Globus pallidus (tissue), 1 donor: ENCODE data around the gene FAM83D.
"Not testable (repeated sequence)": the region's sequence is repeated elsewhere in the genome, so short reads cannot be mapped to it uniquely, and the experiment has no call there.

Experiments
- DNase-seq: peaks from one replicate; pipeline ENCODE4 v3.0.0-alpha.2; 2015; ENCODE audit warnings: low spot score

Gene FAM83D

DNA sequence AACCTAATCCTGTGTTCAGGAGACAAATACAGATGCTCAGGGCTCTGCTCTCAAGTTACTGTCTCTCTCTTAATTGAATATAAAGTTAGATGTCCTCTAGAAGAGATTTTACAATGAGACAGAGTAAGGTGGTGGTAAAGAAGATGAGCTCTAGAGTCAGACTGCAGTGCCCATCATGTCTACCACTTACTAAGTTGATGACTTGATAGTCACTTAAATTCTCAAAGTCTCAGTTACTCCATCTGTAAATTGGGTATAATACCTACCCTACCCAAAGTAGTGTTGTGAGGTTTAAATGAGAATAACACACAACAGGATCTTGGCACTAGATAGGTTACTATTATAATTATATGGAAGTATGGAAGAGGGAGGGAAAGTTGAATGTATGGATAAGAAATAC is 37.5 kb downstream of the FAM83D start:
- DNase-seq = no peak

DNA sequence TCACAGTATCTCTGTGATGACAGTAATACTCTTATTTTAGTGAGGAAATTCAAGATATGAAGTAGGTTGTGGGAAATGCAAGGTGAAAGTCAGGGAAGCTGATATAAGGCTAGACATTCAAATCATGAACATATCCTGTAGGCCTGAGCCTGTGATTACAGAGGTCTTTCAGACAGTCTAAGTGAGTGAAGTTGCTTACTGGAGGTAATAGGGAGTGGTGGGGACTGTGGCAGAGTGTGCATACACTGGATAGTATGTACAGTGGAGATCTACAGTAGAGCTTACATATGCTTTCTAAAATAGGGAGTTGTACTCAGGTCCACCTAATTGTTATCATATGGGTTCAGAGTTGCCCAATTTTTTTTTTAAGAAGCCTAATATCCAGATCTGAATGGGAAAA is 39.0 kb downstream of the FAM83D start:
- no peak for DNase-seq

DNA sequence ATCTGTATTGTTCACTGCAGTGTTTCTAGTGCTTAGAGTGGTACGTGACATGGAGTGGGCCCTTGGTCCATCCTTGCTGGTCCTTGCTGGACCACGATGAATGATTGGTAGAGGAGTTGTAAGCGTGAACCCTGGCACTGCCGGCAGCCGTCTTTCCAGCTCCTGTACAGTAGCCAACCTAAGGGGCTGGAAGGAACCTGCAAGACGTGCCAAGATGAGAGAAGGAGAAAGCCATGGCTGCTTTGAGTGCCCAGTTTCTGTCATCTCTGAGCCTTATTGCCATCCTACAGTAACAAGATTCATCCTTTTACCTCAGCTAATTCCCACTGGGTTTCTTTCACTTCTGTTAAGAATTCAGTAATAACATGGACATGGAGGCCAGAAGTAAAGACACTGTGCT is 41.9 kb downstream of the FAM83D start:
- DNase-seq = no peak

DNA sequence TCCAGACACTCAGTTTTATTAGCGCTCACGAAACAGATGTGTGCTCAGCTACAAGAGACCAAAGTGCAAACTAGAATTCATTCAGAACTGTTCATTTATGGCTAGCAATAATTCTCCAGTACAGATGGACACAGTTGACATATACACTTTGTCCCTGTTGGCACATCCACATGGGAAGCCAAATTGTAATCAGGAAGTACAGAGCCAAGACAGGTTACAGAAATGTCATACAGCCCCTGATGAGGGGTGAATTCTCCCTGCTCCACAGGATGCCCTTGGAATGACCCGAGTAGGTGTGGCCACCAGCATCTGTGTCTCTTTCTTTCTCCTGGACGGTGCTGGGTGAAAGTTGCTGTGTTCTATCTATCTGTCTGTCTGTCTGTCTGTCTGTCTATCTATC is 43.5 kb downstream of the FAM83D start:
- no peak for DNase-seq

DNA sequence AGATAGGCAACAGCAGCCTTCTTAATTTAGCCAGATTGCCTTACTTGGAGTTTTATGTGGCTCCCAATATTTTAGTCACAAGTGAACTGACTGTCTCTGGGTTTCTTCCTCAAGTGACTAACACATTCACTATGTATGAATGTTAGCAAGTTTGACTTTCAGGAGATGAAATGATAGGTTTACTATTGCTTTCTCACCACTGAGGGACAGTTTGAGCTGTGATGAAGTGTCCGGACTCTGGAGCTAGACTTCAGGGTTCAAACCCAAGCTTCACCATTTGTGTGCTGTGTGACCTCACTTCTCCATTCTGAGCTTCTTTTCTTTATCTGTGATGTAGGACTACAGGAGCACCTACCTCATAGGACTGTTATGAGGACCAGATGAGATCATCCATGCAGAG is 44.1 kb downstream of the FAM83D start:
- no peak for DNase-seq

DNA sequence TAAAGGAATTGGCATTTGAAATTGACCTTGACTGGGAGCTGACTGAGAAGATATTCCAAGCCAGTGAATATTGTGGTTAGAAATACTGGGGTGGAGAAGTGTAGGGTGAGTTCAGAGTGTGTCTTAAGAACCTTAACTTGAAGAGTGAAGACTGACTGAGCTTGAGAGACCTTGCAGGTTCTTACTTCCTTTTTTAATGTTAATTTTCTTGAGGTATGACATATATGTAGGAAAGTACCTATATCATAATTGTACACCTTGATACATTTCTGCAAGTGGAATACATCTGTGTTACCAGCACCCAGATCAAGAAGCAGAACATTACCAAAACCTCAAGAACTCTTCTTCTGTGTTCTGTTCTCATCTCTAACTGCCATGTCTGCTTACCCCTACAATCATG is 46.9 kb downstream of the FAM83D start:
- no peak for DNase-seq

DNA sequence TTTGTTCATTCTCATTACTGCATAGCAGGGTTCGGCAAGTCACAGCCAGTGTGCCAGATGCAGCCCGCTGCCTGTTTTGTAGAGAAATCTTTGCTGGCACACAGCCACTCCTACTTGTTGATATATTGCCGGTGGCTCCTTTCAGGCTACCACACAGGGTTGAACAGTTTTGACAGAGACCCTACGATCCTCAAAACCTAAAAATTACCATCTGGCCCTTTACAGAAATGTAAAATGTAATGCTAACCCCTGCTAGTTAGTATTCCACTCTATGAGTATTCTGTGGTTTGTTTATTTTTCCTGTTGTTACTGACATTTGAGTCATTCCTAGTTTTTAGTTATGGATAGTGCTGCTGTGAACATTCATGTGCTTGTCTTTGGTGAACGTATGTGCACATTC is 47.4 kb downstream of the FAM83D start:
- peak; percentile 16 for DNase-seq

DNA sequence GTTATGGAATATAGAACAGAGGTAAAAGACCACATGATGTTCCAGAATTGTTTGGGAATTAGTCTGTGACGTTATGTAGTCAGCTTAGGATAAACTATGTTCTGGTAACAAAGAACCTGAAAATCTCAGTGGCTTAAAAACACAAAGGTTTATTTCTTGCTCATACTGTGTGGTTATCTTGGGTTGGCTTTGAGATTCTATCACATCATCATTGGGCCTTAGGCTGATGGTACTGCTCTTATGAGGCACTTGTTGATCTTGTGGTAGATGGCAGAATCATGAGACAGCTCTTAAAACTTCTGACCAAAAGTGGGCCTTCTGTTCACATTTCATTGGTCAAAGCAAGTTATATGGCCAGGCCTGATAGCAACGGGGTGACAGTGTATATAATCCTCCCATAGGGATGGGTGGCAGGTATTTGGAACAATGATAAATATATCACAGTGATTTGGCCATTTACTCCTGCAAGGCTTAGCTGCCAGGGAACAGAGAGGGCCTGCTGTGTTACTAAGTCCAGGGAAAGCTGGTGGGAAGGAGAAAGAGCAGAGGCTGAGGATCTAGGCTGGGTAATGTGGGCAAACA is 49.4 kb downstream of the FAM83D start:
- no peak for DNase-seq

DNA sequence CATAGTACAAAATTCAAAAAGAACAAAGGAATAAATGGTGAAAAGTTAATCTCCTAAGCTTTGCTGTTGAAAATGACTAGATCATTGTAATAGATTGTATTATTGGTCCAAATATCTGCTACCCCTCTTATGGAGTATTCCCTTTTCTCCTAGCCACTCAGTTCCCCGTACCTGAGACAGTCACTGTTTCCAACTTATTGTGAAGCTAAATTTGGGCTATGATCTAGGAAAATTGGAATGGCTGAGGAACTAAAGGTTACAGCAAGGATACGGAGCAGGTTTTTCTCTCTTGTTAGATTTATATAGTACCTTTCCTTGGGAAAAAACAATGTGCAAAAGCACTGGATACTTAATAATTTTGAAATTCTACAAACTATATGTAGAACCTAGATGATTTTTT is 53.2 kb downstream of the FAM83D start:
- DNase-seq = no peak

DNA sequence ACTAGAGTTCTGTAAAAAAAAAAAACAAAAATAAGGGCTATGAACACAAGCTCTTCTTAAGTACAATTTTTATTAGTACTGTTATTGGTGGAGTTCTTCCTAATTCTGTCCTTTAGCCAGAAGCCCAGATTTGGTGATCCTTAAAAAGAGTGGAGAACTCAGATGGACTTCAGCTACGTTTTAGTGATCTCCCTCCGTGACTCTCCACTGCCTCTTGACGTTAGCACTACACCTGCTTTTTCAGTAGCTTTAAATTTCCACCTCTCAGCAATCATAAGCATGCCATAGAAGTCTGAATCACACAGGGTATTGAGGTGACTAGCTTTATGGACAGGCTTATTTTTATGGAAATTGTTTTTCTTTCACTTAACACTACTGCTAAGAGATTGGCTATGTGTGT is 53.6 kb downstream of the FAM83D start:
- DNase-seq = no peak

DNA sequence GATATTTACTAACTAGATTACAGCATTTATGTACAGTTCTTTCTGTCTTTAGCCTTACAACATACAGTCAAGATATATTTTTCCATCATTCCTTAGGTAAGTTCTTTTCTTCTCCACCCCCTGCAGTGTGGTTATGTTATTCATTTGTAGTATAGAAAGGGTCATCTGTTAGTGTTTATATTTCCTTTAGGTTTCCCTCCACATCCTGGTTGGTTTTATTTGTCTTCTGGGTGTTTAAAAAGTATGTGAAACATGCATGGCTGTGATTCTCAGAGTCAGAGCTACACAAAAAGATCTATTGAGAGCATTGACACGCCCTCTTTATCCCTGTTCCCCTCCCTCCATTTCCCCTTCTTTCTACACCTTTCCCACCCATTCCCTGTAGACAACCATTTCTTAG is 56.1 kb downstream of the FAM83D start:
- no peak for DNase-seq

DNA sequence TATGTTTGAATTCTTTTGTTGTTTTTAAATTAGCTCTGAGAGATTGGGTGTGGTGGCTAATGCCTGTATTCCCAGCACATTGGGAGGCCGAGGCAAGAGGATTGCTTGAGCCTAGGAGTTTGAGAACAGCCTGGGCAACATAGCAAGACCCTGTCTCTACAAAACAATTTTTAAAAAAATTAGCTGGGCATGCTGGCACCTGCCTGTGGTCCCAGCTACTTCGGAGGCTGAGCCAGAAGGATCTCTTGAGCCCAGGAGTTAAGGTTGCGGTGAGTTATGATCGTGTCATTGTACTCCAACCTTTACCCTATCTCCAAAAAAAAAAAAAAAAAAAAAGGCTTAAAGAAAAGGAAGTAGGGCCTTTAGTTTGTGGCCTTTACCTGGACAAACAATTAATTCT is 58.8 kb downstream of the FAM83D start:
- no peak for DNase-seq

DNA sequence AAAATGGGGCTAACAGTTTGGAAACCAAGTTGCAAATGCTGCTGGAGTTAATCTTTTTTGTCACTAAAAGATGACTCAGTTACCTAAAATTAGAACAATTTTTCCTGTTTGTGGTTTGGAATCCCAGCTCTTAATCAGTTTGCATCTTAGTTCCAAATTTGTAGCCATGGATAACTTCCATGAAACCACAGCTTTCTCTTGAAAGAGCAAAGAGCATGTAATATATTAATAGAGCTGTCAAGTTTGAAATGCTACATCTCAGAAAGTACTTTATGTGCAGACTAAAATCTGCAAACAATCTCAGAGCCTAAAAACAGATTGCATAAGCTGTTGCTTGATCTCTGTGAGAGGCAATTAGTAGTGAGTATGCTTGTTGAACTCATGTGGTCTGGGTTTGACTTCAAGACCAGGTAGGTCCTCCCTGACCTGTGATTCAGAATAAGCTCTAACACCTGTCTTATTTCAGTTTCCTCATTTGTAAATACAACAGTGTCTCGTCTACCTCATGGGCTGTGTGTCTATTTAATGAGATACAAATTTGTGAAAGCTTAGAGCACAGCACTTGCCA is 59.5 kb downstream of the FAM83D start:
- no peak for DNase-seq

DNA sequence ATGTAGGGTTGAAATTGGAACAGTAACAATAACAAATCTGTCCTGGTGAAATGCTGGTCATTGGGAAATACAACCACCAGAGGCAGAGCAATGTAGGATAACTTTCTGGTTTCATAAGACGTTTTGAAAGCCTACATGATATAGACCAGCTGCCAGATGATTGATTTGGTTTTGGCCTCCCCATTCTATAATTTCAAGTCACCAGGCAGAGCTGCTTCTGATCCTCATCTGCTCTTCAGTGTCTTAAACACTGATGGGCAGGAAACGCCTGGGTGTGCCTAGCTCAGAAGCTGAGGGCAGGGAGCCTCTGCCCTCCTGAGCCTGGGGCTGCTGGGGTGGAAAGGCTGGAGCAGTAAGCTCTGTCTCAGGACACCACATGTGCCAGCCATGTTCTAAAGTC is 60.4 kb downstream of the FAM83D start:
- no peak for DNase-seq

DNA sequence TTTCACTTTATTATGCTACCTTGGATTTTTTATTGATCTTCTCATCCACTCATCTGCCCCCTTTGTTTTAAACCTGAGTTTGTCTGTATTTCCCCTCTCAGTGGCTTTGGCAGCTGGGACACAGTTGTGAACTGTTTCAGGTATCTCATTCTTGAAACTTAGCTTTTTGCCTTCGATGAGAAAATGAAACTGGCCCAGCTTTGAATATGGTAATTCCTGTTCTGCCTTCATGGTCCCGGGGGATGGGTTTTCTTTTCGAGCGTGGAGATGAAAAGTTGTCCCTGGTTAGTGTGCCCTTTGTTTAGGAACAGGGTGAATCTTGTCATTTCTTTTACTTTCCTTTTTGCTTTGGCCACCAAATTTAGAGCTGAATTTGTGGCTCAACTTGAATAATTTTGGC is 61.6 kb downstream of the FAM83D start:
- no peak for DNase-seq

DNA sequence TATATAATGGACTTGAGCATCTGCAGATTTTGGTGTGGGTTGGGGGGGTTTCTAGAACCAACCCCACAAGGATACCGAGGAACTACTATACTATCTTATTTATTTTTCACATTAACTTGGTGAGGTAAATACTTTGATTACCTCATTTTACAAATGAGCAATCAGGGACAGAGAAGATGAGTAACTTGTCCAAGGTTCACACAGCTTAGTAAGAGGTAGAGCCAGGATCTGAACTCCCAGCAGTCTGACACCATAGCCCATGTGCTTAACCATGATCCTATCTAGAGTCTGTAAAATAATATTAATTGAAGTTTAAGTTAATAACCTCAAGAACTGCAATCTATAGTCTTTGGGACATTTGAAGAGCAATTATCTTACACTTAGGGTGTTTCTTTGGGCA is 64.5 kb downstream of the FAM83D start:
- DNase-seq = no peak

DNA sequence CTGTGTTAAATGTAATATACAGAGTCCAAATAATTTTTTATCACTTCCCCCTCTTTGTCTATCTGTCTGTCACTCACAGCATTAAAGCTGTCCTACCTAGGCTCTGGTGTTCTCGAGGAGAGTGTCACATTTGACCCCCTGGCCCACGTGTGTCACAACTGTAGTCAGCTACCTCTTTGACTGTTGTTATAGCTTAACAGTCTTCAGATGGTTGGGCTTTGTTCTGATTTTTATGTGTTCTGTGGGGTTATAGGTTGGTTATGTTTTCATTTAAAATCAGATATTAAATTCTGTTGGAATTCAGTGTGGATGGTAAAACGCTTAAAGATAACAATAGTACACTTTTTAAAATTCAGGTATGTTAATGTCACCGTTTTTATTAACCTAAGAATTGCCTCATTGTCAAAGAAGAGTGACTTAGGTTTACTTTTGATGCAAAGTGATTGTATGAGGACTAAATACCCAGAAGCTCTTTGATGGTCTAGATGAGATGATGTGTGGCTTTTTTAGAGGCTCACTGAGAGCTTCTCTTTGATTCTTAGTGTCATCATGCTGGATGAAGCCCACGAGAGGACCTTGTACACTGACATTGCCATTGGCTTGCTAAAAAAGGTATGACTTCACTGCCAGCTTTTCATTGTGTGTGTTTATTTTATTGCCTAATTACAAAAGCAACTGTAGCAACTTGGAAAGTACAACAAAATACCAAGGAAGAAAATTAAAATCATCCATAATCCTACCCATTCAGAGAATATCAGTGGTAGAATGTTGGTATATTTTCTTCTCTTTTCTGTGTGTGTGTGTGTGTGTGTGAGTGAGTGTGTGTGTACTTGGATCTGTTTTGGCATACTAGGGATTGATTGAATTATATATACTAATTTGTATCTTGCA is 65.8 kb downstream of the FAM83D start:
- DNase-seq = no peak

DNA sequence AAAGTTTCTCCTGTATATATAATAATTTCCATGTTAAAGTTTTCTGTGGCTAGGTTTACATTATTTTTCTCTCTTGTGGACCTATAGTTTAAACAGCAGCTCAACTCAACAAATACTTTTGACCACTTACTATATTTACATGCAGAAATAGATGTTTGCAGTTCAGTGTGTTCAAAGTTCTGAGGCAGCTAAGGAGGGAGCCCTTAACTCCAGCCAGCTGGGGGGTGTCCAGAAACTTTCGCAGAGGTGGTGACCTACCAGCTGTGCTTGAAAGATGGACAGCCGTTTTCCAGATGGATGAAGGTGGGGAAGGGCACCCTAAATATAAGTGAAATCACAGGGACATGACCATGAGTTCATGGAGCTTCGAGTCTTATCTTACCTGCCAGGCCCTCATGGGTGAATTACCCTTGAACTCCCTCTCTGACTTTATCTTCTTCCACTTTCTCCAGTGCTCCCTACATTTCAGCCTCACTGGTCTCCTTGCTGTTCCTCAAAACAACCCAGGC is 69.4 kb downstream of the FAM83D start:
- DNase-seq = no peak

DNA sequence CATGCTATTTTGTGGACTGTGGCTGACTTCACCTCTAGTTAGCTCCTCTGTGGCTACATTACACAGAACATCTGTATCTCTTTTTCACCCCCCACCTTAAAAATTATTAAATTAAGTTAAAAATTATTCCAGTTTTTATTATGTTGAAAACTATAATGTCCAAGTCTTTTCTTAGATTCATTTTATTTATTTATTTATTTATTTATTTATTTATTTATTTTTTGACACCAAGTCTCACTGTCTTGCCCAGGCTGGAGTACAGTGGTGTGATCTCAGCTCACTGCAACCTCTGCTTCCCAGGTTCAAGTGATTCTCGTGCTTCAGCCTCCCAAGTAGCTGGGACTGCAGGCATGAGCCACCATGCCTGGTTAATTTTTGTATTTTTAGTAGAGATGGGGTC is 70.6 kb downstream of the FAM83D start:
- DNase-seq = not testable (repeated sequence)

DNA sequence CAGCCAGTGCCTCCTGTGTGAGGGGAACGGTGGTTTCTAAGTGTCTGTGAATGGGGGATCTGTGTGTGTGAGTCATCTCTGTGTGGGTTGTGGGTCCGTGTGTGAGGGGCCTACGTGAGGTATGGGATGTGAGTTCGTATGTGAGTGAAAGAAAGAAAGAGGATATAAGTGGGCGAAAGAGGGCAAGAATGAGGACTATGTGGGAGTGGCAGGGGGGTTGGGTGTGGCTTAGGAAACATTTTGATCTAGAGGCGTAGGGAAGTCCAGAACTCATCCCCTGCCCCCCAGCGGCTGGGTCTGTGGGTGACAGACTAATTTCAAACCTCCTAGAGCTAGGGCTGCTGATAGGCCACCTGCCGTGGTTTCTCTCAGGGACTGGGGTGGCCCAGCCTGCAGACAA is 71.4 kb downstream of the FAM83D start:
- DNase-seq = no peak

DNA sequence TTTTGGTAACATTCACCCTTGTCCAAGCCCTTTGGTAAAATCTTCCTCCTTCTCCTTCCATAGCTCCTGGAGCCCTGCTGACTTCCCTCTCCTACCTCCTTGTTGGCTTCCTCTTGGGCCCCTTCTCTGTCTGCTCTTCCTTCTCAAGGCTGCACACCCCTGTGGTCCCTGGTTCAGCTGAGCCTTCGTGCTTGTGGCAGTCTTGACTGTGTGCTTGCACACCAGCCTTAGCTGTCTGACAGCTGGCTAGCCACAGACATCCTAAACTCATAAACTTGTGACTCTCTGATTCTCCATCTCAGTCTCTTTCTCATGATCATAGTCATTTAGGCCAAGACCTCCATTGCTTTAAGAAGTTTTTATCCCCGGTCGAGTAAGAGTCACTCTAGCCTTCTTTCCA is 73.0 kb downstream of the FAM83D start:
- DNase-seq = no peak

DNA sequence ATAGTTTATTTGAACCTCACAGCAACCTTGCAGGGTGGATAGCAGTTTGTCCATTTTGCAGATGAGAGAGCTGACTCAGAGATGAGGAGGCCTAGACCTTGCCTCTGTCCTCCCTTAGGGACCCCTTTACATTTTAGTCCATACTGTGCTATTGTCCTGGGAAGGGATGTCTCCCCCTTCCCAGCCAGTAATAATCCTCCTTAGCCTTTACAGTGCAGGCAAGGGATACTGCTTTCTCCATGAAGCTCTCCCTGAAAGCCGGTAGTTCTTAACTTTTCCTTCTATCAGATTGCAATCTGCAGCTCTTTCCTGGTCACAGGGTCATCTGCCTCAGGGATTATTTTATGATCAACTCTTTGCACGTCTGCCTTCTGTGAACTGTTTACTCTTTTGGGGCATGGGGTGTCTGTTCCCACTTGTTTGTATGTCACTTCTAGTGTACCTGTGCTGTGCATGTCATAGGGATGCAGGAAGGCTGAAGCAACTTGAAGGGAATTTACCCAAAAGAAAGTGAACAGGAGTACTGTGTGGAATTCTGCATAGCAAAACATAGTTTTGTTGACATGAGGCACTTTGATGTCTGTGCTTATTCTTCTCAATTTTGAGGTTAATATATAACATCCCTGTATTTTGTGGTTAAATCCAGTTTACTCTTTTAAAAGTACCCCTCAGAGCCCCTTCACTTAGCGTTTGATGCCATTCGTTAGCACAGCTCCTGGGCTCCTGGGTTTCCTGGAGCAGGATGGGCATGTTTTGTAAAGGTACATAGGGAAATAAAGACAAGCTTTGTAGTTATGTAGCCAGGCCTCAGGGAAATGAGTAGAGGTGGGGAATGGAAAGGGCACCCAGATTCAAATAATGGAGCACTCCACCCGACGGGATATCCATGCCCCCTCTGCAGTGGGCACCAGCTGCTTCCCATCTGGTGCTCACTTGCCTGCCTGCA is 74.0 kb downstream of the FAM83D start:
- DNase-seq = no peak
